Activated naive CD8-positive, alpha-beta T cell treated with anti-CD3 and anti-CD28 coated beads, Interleukin-2, amount 50 U/mL, for 24 hours (primary cell): ENCODE results near the gene SCML1.
"Not testable (repeated sequence)": the region's sequence is repeated elsewhere in the genome, so short reads cannot be mapped to it uniquely, and the experiment has no call there.

Experiments used
- ATAC-seq: fragments of 150-1000 bp; cut with Tn5 transposase; one replicate; pipeline ENCODE4 v1.10.0; 2021
- DNase-seq: peaks from one replicate; pipeline ENCODE4 v3.0.0; 2021
- H3K27ac Mint-ChIP-seq: one replicate; pipeline ENCODE4 v1.8.0; 2021; ENCODE audit warnings: mild to moderate bottlenecking, mixed read lengths
- H3K27me3 Mint-ChIP-seq: one replicate; pipeline ENCODE4 v1.8.0; 2021; ENCODE audit warnings: mixed read lengths
- H3K36me3 Mint-ChIP-seq: one replicate; pipeline ENCODE4 v1.8.0; 2021; ENCODE audit warnings: low read depth, mixed read lengths
- H3K4me1 Mint-ChIP-seq: one replicate; pipeline ENCODE4 v1.8.0; 2021; ENCODE audit warnings: mixed read lengths
- H3K4me3 Mint-ChIP-seq: one replicate; pipeline ENCODE4 v1.8.0; 2021; ENCODE audit warnings: mild to moderate bottlenecking, moderate library complexity, mixed read lengths
- H3K9me3 Mint-ChIP-seq: one replicate; pipeline ENCODE4 v1.8.0; 2021; ENCODE audit warnings: mixed read lengths

Gene SCML1

DNA sequence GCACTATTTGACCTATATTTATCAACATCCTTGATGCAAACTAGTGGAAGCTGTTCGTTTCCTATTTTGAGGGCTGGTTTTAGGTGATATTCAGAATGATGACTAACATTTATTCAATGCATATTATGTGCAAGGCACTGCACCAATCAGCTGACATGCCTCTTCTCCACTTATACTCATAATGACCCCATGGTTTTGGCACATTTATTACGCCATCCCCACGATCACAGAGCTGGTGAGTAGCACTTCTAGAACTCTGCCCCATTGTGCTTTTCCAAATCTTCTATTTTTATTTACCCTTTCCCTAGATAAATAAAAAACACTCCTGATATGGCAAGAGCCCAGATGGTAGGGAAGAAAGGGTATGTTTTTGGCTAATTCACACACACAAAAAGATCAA lies 13.1 kb downstream of the SCML1 start:
- H3K9me3 Mint-ChIP-seq = no peaks in the 10 kb centered on the region
- ATAC-seq (no peak), DNase-seq (no peak)
- H3K36me3 Mint-ChIP-seq = no peaks in the 10 kb centered on the region
- H3K4me1 Mint-ChIP-seq = peaks cover 1% of the 10 kb centered on the region
- H3K27me3 Mint-ChIP-seq = no peaks in the 10 kb centered on the region
- H3K4me3 Mint-ChIP-seq = no peak overlapping the region
- no peak overlapping the region for H3K27ac Mint-ChIP-seq

DNA sequence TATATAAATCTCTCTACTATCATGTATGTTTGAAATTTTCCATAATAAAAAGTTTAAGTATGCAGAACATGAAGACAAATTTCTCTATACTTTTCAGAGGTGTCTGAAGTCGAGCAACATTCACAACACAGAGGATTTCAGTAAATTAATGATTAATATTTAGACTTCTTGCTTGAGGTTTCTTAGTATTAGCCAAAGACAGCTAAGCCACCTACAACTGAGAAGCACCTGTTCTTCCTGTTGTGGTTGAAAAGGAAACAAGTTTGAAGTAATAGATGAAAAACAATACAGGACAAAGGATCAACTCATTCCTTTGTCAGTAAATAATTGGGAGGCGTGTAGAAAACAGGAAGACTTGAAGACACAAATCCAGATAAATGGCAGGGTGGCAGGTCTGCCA lies 21.1 kb downstream of the SCML1 start:
- no peak overlapping the region for H3K27ac Mint-ChIP-seq
- ATAC-seq = no peak
- H3K4me1 Mint-ChIP-seq = peaks cover 2% of the 10 kb centered on the region
- DNase-seq = no peak
- H3K9me3 Mint-ChIP-seq = no peaks in the 10 kb centered on the region
- H3K4me3 Mint-ChIP-seq = no peak overlapping the region
- H3K36me3 Mint-ChIP-seq = no peaks in the 10 kb centered on the region
- H3K27me3 Mint-ChIP-seq = no peaks in the 10 kb centered on the region

DNA sequence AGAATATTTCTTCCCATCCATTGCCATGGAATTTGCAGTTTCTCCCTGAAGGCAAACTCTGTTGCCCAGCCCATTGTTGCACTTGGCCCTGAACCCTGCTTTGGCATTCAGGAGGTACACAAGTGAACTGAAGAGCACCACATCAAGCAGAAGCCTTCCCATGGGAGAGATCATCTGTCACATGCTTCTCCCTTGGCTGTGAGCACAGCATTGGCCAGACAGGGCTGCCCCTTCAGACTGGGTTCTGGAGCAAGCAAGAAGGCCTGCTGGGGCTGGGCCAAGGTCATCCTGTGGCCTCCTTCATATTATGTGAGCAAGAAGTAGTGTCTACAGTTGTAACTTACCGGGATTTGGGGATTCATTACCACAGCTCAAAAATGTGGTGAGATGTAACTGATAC lies 22.7 kb downstream of the SCML1 start:
- Mint-ChIP-seq H3K4me3 (no peak overlapping the region), H3K27ac (no peak overlapping the region), H3K36me3 (no peaks in the 10 kb centered on the region), H3K9me3 (no peaks in the 10 kb centered on the region), H3K27me3 (no peaks in the 10 kb centered on the region), H3K4me1 (peaks cover 2% of the 10 kb centered on the region)
- DNase-seq (no peak), ATAC-seq (no peak)

DNA sequence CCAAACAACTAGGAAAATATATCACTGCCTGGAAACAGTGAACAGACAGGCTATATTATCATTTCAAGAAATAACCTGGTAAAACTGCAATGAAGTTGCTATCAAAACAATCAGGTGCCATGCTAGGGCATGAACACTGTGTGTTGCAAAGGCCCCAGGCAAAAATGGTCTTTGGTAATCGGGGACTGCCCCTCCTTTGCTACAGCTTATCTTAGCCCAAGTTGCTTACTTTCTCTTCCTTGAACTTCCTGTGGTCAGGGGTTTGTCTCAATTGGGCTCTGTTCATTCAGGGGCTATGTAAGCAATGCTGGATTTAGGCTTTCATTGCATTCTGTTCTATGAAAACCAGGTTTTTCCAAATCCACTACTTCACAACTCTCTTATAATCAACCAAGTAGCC lies 30.4 kb downstream of the SCML1 start:
- H3K9me3 Mint-ChIP-seq = no peaks in the 10 kb centered on the region
- no peaks in the 10 kb centered on the region for H3K27me3 Mint-ChIP-seq
- no peaks in the 10 kb centered on the region for H3K4me1 Mint-ChIP-seq
- H3K36me3 Mint-ChIP-seq = no peaks in the 10 kb centered on the region
- no peak overlapping the region for H3K27ac Mint-ChIP-seq
- ATAC-seq = no peak
- DNase-seq = no peak
- no peak overlapping the region for H3K4me3 Mint-ChIP-seq

DNA sequence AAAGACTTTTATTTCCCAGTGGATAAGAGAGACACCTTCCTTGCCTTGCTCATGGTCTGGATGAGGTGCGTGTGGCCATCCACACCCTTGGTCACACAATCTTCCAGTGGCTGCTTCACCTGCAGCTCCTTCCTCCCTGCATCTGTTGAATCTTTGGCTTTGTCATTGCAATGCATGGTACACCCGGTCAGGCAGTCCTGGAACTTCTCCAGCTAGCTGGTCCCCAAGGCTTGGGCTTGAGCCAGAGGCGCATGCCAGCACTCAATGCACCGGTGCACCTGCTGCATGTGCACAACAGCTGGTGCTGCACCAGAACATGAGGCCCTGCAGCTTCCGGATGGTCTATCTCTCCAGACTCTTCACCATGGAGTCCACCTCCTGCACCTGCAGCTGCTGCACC lies 31.7 kb downstream of the SCML1 start:
- Mint-ChIP-seq H3K4me3 (no peak overlapping the region), H3K27ac (no peak overlapping the region), H3K4me1 (no peaks in the 10 kb centered on the region), H3K27me3 (no peaks in the 10 kb centered on the region), H3K36me3 (no peaks in the 10 kb centered on the region), H3K9me3 (no peaks in the 10 kb centered on the region)
- ATAC-seq (no peak), DNase-seq (no peak)

DNA sequence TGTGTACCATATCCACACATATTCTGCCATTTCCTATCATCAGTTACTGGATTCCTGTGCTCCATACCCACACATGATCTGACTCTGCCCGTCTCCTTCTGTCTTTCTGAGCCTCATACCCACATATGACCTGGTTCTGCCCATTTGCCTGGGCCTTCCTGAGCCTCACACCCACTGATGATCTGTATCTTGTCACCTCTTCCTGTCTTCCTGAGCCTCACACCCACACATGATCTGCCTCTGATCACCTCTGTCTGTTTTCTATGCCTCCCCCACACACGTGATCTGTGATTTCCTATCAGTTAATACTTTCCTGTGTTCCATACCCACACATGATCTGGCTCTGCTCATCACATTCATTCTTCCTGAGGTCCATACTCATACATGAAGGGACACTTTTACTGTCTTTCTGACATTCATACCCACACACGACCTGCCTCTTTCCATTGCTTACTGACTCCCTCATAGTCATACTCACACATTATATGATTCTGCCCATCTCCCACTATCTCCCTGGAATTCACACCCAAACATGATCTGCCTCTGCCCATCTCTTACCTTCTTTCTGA lies 32.5 kb downstream of the SCML1 start:
- Mint-ChIP-seq H3K36me3 (no peaks in the 10 kb centered on the region), H3K9me3 (no peaks in the 10 kb centered on the region), H3K4me1 (no peaks in the 10 kb centered on the region), H3K27me3 (no peaks in the 10 kb centered on the region), H3K27ac (no peak overlapping the region), H3K4me3 (no peak overlapping the region)
- DNase-seq = no peak
- ATAC-seq = peak; percentile 35

DNA sequence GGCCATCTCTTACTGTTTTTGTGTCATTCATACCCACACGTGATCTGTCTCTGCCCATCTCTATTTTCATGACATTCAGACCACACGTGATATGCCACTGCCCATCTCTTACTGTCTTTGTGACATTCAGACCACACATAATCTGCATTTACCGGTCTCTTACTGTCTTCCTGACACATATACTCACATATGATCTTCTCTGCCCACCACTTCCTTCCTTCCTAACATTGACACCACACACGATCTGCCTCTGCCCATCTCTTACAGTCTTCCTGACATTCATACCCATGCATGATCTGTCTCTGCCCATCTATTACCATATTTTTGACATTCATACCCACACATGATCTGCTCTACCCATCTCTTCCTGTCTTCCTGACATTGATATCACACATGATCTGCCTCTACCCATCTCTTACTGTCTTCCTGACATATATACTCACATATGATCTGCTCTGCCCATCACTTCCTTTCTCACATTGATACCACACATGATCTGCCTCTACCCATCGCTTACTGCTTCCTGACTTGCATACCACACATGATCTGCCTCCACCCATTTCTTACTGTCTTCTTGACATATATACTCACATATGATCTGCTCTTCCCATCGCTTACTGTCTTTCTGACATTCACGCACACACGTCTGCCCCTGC lies 36.1 kb downstream of the SCML1 start:
- ATAC-seq = no peak

DNA sequence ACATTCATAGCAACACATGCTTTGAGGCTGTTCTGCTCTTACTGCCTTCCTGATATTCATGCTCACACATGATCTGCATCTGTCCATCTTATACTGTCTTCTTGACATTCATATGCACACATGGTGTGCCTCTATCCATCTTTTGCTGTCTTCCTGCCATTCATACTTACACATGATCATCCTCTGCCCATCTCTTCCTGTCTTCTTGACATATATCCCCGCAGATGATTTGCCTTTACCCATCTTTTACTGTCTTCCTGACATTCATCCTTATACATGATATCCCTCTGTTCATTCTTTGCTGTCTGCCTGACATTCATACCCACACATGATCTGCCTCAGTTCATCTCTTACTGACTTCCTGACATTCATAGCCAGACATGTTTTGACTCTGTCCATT lies 36.8 kb downstream of the SCML1 start:
- Mint-ChIP-seq H3K4me1 (peaks cover 10% of the 10 kb centered on the region), H3K27ac (no peak overlapping the region), H3K9me3 (no peaks in the 10 kb centered on the region), H3K4me3 (no peak overlapping the region), H3K36me3 (no peaks in the 10 kb centered on the region), H3K27me3 (no peaks in the 10 kb centered on the region)
- no peak for ATAC-seq
- DNase-seq = no peak

More for the DNA sequence above, 36.1 kb downstream of the SCML1 start:
- no peaks in the 10 kb centered on the region for H3K36me3 Mint-ChIP-seq
- no peaks in the 10 kb centered on the region for H3K27me3 Mint-ChIP-seq
- H3K4me1 Mint-ChIP-seq = peaks cover 4% of the 10 kb centered on the region
- no peak overlapping the region for H3K4me3 Mint-ChIP-seq
- DNase-seq = no peak
- H3K9me3 Mint-ChIP-seq = no peaks in the 10 kb centered on the region
- no peak overlapping the region for H3K27ac Mint-ChIP-seq

DNA sequence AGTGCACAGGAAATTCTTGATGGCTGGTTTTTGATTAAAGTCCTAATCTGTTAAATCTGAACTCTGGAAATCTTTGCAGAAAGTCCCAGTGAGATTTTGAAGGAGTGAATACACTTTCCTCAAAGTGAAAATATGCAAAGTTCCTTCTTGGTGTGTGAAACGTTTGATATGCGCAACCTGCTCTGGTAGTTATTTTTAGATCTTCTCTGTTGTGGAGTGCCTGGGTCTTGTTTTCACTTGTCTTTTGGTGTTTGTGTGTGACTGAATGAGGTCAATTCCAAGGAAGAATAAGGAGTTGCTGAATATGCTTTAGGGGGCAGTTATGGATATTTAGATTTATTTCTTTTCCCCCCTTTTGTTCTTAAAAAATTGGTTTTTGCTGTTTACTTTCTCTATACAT lies 41.7 kb downstream of the SCML1 start:
- ATAC-seq (no peak), DNase-seq (no peak)
- H3K27me3 Mint-ChIP-seq = no peaks in the 10 kb centered on the region
- peaks cover 18% of the 10 kb centered on the region for H3K4me1 Mint-ChIP-seq
- no peak overlapping the region for H3K27ac Mint-ChIP-seq
- no peaks in the 10 kb centered on the region for H3K36me3 Mint-ChIP-seq
- no peak overlapping the region for H3K4me3 Mint-ChIP-seq
- H3K9me3 Mint-ChIP-seq = no peaks in the 10 kb centered on the region

DNA sequence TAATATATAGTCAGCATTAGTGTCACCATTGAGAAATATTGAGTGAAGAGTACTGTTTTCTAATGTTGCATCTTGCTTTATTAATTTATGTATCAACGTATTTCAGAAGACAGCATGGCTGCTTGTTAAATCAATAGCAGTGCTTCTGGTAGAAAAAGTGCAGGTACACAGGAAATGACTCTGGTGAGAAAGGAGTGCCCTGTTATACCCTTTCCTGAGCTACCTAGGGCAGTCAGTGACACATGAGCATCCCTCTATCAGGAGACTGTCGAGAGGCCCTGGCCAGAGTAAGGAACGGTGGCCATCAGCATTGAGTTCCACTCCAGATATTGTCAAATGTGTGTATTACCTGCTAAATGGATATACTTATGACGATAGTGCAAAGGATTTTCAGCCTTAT lies 42.1 kb downstream of the SCML1 start:
- Mint-ChIP-seq H3K4me3 (no peak overlapping the region), H3K27ac (no peak overlapping the region), H3K9me3 (no peaks in the 10 kb centered on the region), H3K27me3 (no peaks in the 10 kb centered on the region), H3K36me3 (no peaks in the 10 kb centered on the region), H3K4me1 (peaks cover 18% of the 10 kb centered on the region)
- no peak for ATAC-seq
- no peak for DNase-seq

DNA sequence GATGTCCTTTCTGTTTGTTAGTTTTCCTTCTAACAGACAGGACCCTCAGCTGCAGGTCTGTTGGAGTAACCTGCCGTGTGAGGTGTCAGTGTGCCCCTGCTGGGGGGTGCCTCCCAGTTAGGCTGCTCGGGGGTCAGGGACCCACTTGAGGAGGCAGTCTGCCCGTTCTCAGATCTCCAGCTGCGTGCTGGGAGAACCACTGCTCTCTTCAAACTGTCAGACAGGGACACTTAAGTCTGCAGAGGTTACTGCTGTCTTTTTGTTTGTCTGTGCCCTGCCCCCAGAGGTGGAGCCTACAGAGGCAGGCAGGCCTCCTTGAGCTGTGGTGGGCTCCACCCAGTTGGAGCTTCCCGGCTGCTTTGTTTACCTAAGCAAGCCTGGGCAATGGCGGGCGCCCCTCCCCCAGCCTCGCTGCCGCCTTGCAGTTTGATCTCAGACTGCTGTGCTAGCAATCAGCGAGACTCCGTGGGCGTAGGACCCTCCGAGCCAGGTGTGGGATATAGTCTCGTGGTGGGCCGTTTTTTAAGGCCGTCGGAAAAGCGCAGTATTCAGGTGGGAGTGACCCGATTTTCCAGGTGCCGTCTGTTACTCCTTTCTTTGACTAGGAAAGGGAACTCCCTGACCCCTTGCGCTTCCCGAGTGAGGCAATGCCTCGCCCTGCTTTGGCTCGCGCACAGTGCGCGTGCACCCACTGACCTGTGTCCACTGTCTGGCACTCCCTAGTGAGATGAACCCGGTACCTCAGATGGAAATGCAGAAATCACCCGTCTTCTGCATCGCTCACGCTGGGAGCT lies 49.5 kb downstream of the SCML1 start:
- not testable (repeated sequence) for ATAC-seq, DNase-seq, H3K4me3 Mint-ChIP-seq, H3K36me3 Mint-ChIP-seq, H3K4me1 Mint-ChIP-seq, H3K27ac Mint-ChIP-seq, H3K9me3 Mint-ChIP-seq, H3K27me3 Mint-ChIP-seq

DNA sequence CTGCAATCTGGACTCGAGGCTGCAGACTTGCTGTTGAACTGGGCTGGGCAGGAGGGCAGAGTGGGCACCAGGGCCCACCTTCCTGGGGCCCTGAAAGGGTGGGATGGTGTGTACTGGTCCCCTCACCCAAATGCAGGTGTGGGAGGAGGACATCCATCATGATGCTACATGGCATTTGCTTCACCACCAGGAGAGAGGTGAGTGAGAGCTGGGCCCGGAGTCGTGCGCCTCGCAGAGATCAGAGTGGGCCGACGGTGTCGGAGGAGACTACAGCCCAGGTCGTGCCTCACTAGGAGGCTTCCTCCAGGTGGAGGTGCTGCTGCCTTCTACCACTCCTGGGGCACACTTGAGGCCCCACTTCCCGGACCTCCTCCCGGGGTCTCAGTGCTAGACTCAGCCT lies 50.3 kb downstream of the SCML1 start:
- no peak overlapping the region for H3K4me3 Mint-ChIP-seq
- H3K36me3 Mint-ChIP-seq = no peaks in the 10 kb centered on the region
- DNase-seq (no peak), ATAC-seq (no peak)
- no peak overlapping the region for H3K27ac Mint-ChIP-seq
- H3K27me3 Mint-ChIP-seq = no peaks in the 10 kb centered on the region
- peaks cover 7% of the 10 kb centered on the region for H3K4me1 Mint-ChIP-seq
- no peaks in the 10 kb centered on the region for H3K9me3 Mint-ChIP-seq

DNA sequence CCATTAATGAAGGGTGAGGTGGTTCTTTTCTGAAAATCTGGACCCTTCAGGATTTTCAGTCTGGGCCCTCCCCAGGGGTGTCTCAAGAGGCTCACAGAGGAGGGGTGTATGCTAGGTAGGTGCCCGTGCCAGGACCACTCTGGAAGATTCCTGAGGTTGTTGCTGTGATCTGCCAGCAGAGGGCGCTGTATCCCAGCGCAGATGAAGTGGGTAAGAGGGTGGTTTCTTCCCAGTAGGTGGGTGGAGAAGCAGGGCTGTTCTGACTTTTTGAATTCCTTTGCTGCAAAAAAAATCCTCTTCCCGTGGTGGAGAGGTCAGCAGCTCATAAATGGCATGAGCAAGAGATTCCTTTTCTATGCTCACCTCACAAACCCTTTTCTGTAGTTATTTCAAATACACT lies 51.1 kb downstream of the SCML1 start:
- Mint-ChIP-seq H3K36me3 (no peaks in the 10 kb centered on the region), H3K4me3 (no peak overlapping the region), H3K27me3 (no peaks in the 10 kb centered on the region), H3K27ac (no peak overlapping the region), H3K4me1 (peaks cover 7% of the 10 kb centered on the region), H3K9me3 (no peaks in the 10 kb centered on the region)
- peak; percentile 22 for DNase-seq
- ATAC-seq = no peak

DNA sequence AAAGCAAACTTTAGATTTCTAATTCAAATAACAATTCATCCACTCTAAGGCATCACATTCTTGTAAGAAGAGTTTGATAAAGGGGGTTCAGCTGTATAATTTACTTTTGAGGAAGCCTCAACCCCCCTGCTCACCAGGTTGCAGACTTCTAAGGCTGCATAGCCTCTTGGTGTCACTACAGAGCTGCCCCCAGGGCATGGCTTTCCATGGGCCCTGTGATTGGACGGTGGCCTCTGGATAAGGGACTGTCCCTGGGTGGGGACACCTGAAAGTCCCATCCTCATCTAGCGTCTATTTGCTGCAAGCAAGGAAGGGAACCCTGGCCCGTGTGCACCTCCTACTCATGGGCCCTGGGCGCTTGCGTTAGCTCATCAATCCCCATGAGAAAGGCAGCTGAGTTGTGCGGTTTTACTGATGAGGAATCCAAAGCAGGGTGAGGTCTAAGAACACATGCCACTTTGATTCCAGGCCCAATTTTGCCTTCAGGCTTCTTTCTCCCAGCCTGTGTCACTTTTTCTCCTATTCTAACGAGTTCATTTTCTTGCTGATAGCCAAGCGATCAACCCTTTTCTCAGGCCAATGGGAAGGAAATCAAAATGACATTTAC lies 51.8 kb downstream of the SCML1 start:
- ATAC-seq (no peak), DNase-seq (no peak)
- H3K4me3 Mint-ChIP-seq = no peak overlapping the region
- H3K9me3 Mint-ChIP-seq = no peaks in the 10 kb centered on the region
- H3K27me3 Mint-ChIP-seq = no peaks in the 10 kb centered on the region
- no peak overlapping the region for H3K27ac Mint-ChIP-seq
- peaks cover 7% of the 10 kb centered on the region for H3K4me1 Mint-ChIP-seq
- no peaks in the 10 kb centered on the region for H3K36me3 Mint-ChIP-seq

DNA sequence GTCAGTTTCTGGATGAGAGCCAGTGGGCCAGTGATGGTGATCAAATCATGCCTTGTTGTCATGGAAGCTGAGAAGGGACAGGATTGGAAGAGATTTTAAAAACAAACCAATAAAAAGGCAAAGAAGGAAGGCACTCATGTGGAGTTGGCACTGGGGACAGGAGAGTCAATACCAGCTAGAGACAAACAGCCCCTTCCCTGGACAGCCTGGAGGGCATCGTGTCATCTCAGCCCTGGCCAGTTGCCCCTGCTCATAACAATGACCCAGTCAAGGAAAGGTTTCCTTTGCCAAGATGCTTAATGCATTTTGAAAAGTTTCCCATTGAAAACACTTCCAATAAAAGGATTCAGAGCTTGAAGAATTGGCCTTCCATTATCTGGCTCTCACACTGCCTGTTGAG lies 55.5 kb downstream of the SCML1 start:
- H3K9me3 Mint-ChIP-seq = no peaks in the 10 kb centered on the region
- H3K36me3 Mint-ChIP-seq = no peaks in the 10 kb centered on the region
- no peak overlapping the region for H3K4me3 Mint-ChIP-seq
- ATAC-seq (no peak), DNase-seq (no peak)
- H3K27me3 Mint-ChIP-seq = no peaks in the 10 kb centered on the region
- no peak overlapping the region for H3K27ac Mint-ChIP-seq
- H3K4me1 Mint-ChIP-seq = peaks cover 7% of the 10 kb centered on the region
